Gastroesophageal sphincter (tissue), 3 donors: ENCODE measurements around the gene ZIC1.

Source experiments
- CTCF ChIP-seq, 4 experiments: fragments of 200-600 bp in 2 of 4; fragments of 450-650 bp in 2 of 4; sonication (generic) in 1 of 4; IDR thresholded peaks; one replicate each; pipeline ENCODE4 v1.5.1; 2017 to 2019; ENCODE audit warnings: antibody characterized with exemption in 4 of 4, mild to moderate bottlenecking in 2 of 4, moderate library complexity in 2 of 4
- EP300 ChIP-seq: sonication (generic); formaldehyde crosslinking; IDR thresholded peaks from one replicate; pipeline ENCODE4 v1.6.1; 2017; ENCODE audit warnings: antibody characterized with exemption, mild to moderate bottlenecking
- POLR2A ChIP-seq, 2 donors: fragments of 450-650 bp; IDR thresholded peaks; one replicate each; pipeline ENCODE4 v1.6.1; 2017; ENCODE audit warnings: antibody characterized with exemption in 2 of 2, mild to moderate bottlenecking in 2 of 2, moderate library complexity in 1 of 2
- POLR2AphosphoS5 ChIP-seq: sonication (generic); formaldehyde crosslinking; IDR thresholded peaks from one replicate; pipeline ENCODE4 v1.6.1; 2017; ENCODE audit warnings: antibody characterized with exemption

DNA sequence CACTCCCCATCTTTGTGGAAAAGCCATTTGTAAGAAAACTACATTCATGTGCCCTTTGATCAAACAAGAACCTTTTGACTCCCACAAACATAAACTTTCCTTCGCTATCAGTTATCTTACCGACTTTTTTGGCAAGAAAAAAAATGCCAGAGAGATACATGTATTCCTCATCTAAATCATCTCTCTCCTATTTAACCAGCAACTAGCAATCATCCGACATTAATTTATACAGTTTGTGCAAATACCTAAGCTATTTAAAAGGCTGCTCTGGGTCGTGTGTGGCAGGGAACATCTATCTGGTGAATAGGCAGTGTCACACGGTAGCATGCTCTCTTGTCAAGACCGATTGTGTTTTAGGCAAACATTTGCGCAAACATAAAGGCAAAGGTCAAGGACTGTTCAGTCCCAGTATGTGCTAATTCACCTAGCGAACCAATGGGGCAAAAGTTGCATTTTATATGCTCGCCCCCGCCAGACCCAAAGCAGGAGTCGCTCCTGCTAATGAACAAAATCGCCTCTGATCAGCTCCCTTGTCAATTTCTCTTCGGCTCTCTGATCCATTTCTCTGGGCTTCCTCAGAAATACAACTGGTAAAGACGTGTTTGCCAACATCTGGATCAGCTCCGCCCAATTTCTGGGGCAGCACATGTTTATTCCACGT is 40.5 kb upstream of the ZIC1 start:
- TF ChIP-seq EP300 (no peak), CTCF (IDR thresholded peaks at IDR 0.05) (no peak), POLR2AphosphoS5 (no peak), POLR2A (IDR thresholded peaks at IDR 0.05) (no peak)
